HCT116 (cell line): ENCODE data around the gene LPXN. TPM values are rescaled to one million over a fixed set of nuclear protein-coding genes. Genes with fewer than 3 reads are reported as not detected.
A peak's percentile ranks its signal among the peaks of the same experiment; 100 is the strongest.

Experiments
- ATAC-seq: fragments of 200-7000 bp; cut with Tn5 transposase; 2 replicates; pipeline ENCODE4 v1.9.1; 2020; ENCODE audit warnings: mild to moderate bottlenecking, moderate library complexity
- BruUV-seq: library from RNA; stranded (reverse); fragments of 400-500 nt; replicated peaks from 2 replicates; lab custom pipeline; 2021; lab: Mats Ljungman, UMichigan
- CTCF ChIA-PET: fragments of 300-600 bp; sonication (Branson Sonifier 250); formaldehyde crosslinking; loops from one replicate; lab custom pipeline; 2021; ENCODE audit warnings: antibody characterized with exemption; lab: Charles Lee
- POLR2A ChIA-PET: fragments of 300-600, 350-600 bp; sonication (Branson Sonifier 250); formaldehyde crosslinking; loops from one replicate; lab custom pipeline; 2021; ENCODE audit warnings: antibody characterized with exemption; lab: Charles Lee
- RAD21 ChIA-PET, 2 experiments: fragments of 300-600 bp; sonication (Branson Sonifier 250); formaldehyde crosslinking; loops; one replicate each; lab custom pipeline; 2023; ENCODE audit warnings: low total read pairs in 2 of 2; ENCODE audit not compliant: uncharacterized antibody in 2 of 2, unreplicated experiment in 2 of 2, low non-redundant PET in 1 of 2; lab: Charles Lee
- DNase-seq: peaks from one replicate; pipeline ENCODE4 v3.0.0-alpha.2; 2010; ENCODE audit warnings: low read depth, low spot score
- H2AFZ ChIP-seq: fragments of 200-600 bp; shearing (Covaris generic), sonication (generic); 2 replicates; pipeline ENCODE4 v1.6.1; 2017; ENCODE audit warnings: low read depth, mixed run types, mixed read lengths, antibody characterized with exemption, low read length; ENCODE audit not compliant: poor library complexity, severe bottlenecking
- H3K27ac ChIP-seq: 2 replicates; pipeline ENCODE4 v1.5.1; 2012; ENCODE audit warnings: low read depth, low read length
- H3K27me3 ChIP-seq: fragments of 200-600 bp; sonication (generic); 2 replicates; pipeline ENCODE4 v1.6.1; 2016; ENCODE audit warnings: mixed run types, low read length, mixed read lengths; ENCODE audit not compliant: insufficient read depth
- H3K36me3 ChIP-seq, 2 experiments: fragments of 200-500 bp in 1 of 2; fragments of 200-600 bp in 1 of 2; sonication (Bioruptor generic) in 1 of 2; sonication (generic) in 1 of 2; 2 replicates each; pipeline versions ENCODE4 v1.5.1 to v1.6.1; 2014 to 2016; ENCODE audit warnings: low read length in 2 of 2, inconsistent platforms in 1 of 2, mixed read lengths in 1 of 2, mixed run types in 1 of 2; ENCODE audit not compliant: insufficient read depth in 2 of 2, control insufficient read depth in 1 of 2
- H3K4me1 ChIP-seq, 2 experiments: fragments of 200-600 bp in 1 of 2; sonication (generic) in 1 of 2; 2 replicates each; pipeline versions ENCODE4 v1.5.1 to v1.6.1; 2012 to 2017; ENCODE audit warnings: low read length in 2 of 2, inconsistent platforms in 1 of 2, mild to moderate bottlenecking in 1 of 2, mixed read lengths in 1 of 2, mixed run types in 1 of 2, moderate library complexity in 1 of 2; ENCODE audit not compliant: insufficient read depth in 2 of 2, control insufficient read depth in 1 of 2
- H3K4me2 ChIP-seq: fragments of 200-600 bp; sonication (generic); 2 replicates; pipeline ENCODE4 v1.6.1; 2017; ENCODE audit warnings: mixed run types, low read length, mixed read lengths
- H3K4me3 ChIP-seq, 2 experiments: fragments of 200-600 bp in 1 of 2; sonication (generic) in 1 of 2; replicated peaks in 1 of 2; 2 replicates each; pipeline ENCODE4 v1.5.1; 2011 to 2016; ENCODE audit warnings: low read length in 2 of 2, control low read depth in 1 of 2, low read depth in 1 of 2, mild to moderate bottlenecking in 1 of 2, mixed read lengths in 1 of 2, mixed run types in 1 of 2
- H3K79me2 ChIP-seq: fragments of 200-600 bp; sonication (generic); 2 replicates; pipeline ENCODE4 v1.6.1; 2017; ENCODE audit warnings: mild to moderate bottlenecking, mixed run types, low read length, moderate library complexity, mixed read lengths; ENCODE audit not compliant: insufficient read depth
- H3K9ac ChIP-seq: fragments of 200-600 bp; sonication (generic); 2 replicates; pipeline ENCODE4 v1.6.1; 2016; ENCODE audit warnings: low read length, mixed read lengths
- H3K9me2 ChIP-seq: fragments of 200-600 bp; sonication (generic), shearing (Covaris generic); 2 replicates; pipeline ENCODE4 v1.6.1; 2017; ENCODE audit warnings: mixed run types, mild to moderate bottlenecking, moderate library complexity; ENCODE audit not compliant: insufficient read depth
- H3K9me3 ChIP-seq, 2 experiments: fragments of 200-500 bp in 1 of 2; fragments of 200-600 bp in 1 of 2; sonication (Bioruptor generic) in 1 of 2; sonication (generic) in 1 of 2; 2 replicates each; pipeline ENCODE4 v1.6.1; 2014 to 2017; ENCODE audit warnings: low read length in 2 of 2, mixed read lengths in 2 of 2, inconsistent platforms in 1 of 2, low read depth in 1 of 2, mild to moderate bottlenecking in 1 of 2, mixed run types in 1 of 2, moderate library complexity in 1 of 2; ENCODE audit not compliant: control insufficient read depth in 1 of 2, insufficient read depth in 1 of 2
- H4K20me1 ChIP-seq: fragments of 200-600 bp; sonication (generic), shearing (Covaris generic); 2 replicates; pipeline ENCODE4 v1.6.1; 2017; ENCODE audit warnings: mixed run types, mild to moderate bottlenecking, moderate library complexity; ENCODE audit not compliant: insufficient read depth
- CBX3 ChIP-seq: IDR thresholded peaks from 2 replicates; pipeline ENCODE4 v1.6.1; 2012; ENCODE audit warnings: low read depth
- CEBPB ChIP-seq: IDR thresholded peaks from 2 replicates; pipeline ENCODE4 v1.6.1; 2012; ENCODE audit warnings: low read depth
- CTCF ChIP-seq, 3 experiments: fragments of 200-600 bp in 1 of 3; sonication (generic) in 1 of 3; IDR thresholded peaks in 2 of 3; conservative IDR thresholded peaks in 1 of 3; 2 replicates each; pipeline ENCODE4 v1.5.1; 2012 to 2017; ENCODE audit warnings: low read depth in 2 of 3, low read length in 2 of 3, antibody characterized with exemption in 1 of 3, borderline replicate concordance in 1 of 3, control low read depth in 1 of 3, mild to moderate bottlenecking in 1 of 3, mixed read lengths in 1 of 3, mixed run types in 1 of 3, moderate library complexity in 1 of 3; ENCODE audit not compliant: insufficient read depth in 1 of 3
- ELF1 ChIP-seq: IDR thresholded peaks from 2 replicates; pipeline ENCODE4 v1.6.1; 2012; ENCODE audit warnings: low read depth, borderline replicate concordance
- EZH2 ChIP-seq: fragments of 200-600 bp; sonication (generic); IDR thresholded peaks from 2 replicates; pipeline ENCODE4 v1.6.1; 2017; ENCODE audit warnings: antibody characterized with exemption, mixed run types
- FOSL1 ChIP-seq: IDR thresholded peaks from 2 replicates; pipeline ENCODE4 v1.6.1; 2012; ENCODE audit warnings: low read depth
- JUND ChIP-seq: IDR thresholded peaks from 2 replicates; pipeline ENCODE4 v1.6.1; 2012
- MAX ChIP-seq: IDR thresholded peaks from 2 replicates; pipeline ENCODE4 v1.6.1; 2012
- POLR2A ChIP-seq: IDR thresholded peaks from 2 replicates; pipeline ENCODE4 v1.7.0; 2011; ENCODE audit warnings: borderline replicate concordance; ENCODE audit not compliant: insufficient read depth, insufficient read length; ENCODE audit errors: extremely low read depth
- POLR2AphosphoS5 ChIP-seq: IDR thresholded peaks from 2 replicates; pipeline ENCODE4 v1.6.1; 2011; ENCODE audit warnings: mild to moderate bottlenecking, low read depth, low read length, moderate library complexity
- RAD21 ChIP-seq: IDR thresholded peaks from 2 replicates; pipeline ENCODE4 v1.6.1; 2012; ENCODE audit warnings: low read depth, mild to moderate bottlenecking
- SIN3A ChIP-seq: IDR thresholded peaks from 2 replicates; pipeline ENCODE4 v1.6.1; 2012; ENCODE audit warnings: low read depth
- SP1 ChIP-seq: IDR thresholded peaks from 2 replicates; pipeline ENCODE4 v1.6.1; 2012; ENCODE audit warnings: low read depth
- TCF7L2 ChIP-seq: IDR thresholded peaks from 2 replicates; pipeline ENCODE4 v1.7.0; 2011; ENCODE audit warnings: borderline replicate concordance, inconsistent platforms; ENCODE audit not compliant: insufficient read depth, insufficient read length; ENCODE audit errors: extremely low read depth
- ZBTB33 ChIP-seq: IDR thresholded peaks from 2 replicates; pipeline ENCODE4 v1.6.1; 2011; ENCODE audit warnings: mild to moderate bottlenecking, low read length, moderate library complexity; ENCODE audit not compliant: insufficient replicate concordance; ENCODE audit errors: extremely low read depth
- ZFX ChIP-seq: fragments of 450-650 bp; IDR thresholded peaks from 2 replicates; pipeline ENCODE4 v1.6.1; 2017
- intact Hi-C: fragments of 100-400 bp; cut with micrococcal nuclease; formaldehyde crosslinking; loops from 2 replicates; pipeline ENCODE4 v1.10.0; 2022
- total RNA-seq: library from RNA; stranded (reverse); gene quantifications from one replicate; pipeline ENCODE4 v1.2.1, GENCODE V29; 2021; ENCODE audit not compliant: unreplicated experiment
- TF ChIP-seq, protein P1 (sequence below): IDR thresholded peaks from 2 replicates; pipeline ENCODE4 v1.6.1; 2012

Gene LPXN
- total RNA-seq, 1 experiment from 2014 or later: 3.6 TPM

GRCh38 chr11:58578136-58578634, 2.5 kb upstream of the LPXN start (continued):
- TF ChIP-seq POLR2AphosphoS5 (0 out of 2 replicates have a peak, but pooled peaks have one; percentile 7), TCF7L2 (peak; percentile 38), JUND (no peak)

DNA sequence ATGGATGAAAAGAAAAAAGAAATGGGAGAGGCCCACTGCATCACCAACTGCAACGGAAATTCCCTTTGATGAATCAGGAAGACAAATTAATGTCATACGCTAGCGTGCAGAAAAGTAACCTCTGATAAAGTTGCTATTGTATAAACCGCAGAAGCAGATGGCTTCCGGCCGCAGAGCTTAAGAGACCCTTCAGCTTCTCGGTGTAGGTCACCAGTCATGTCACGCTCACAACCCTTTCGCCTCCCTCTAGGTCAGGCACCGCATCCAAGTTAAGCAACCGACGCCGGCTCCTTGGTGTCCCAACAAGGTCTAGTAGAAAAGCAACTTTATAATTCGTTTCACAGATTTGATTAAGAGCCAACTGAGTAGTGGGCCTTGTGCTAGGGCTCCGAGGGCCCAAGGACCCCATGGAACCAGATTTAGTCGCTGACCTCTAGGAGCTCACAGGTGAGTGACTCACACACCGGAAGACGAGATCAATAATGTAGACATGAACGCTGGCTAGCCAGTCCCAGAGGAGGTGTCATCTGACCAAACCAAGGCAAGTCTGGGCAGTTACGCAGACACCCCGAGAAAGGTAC, 2.0 kb upstream of the LPXN start:
- Histone ChIP-seq H3K9ac (peak overlapping the region; percentile 95), H3K9me3 (no peaks in the 10 kb centered on the region), H3K27me3 (no peaks in the 10 kb centered on the region), H3K79me2 (peaks cover 44% of the 10 kb centered on the region), H3K9me2 (no peaks in the 10 kb centered on the region), H3K36me3 (no peaks in the 10 kb centered on the region), H3K4me2 (peak overlapping the region; percentile 77), H3K4me3 (peak overlapping the region; percentile 68 to 88), H3K27ac (peak overlapping the region; percentile 95), H3K4me1 (peaks cover 21 to 37% of the 10 kb centered on the region in 2 experiments), H4K20me1 (peaks cover 4% of the 10 kb centered on the region; the same call in 1 of the 2 replicates), H2AFZ (no peak overlapping the region)
- RAD21 ChIA-PET: no interaction called here
- CTCF ChIA-PET: interaction anchor here (1.3 to 3.2 kb wide), 3 partner anchors 10 to 96 kb away, joined by 4 to 21 read pairs (median 15); no protein-coding TSS in a partner anchor
- POLR2A ChIA-PET: no interaction called here
- DNase-seq (no peak), ATAC-seq (peak; percentile 59)
- intact Hi-C loops: loop anchor here (2.0 to 5.0 kb wide), 7 partner anchors 97 to 910 kb away; partner anchors contain the start of genes FAM111A, MED19, TMX2 and ZDHHC5
- TSS peak; percentile 81 for BruUV-seq
- peak; percentile 79 for TF ChIP-seq JUND
- TF ChIP-seq CEBPB: no peak; the same call in 1 of the 2 replicates
- TF ChIP-seq POLR2AphosphoS5: peak; percentile 78
- TF ChIP-seq, protein P1, sequence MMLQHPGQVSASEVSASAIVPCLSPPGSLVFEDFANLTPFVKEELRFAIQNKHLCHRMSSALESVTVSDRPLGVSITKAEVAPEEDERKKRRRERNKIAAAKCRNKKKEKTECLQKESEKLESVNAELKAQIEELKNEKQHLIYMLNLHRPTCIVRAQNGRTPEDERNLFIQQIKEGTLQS: no peak
- no peak for TF ChIP-seq EZH2
- TF ChIP-seq POLR2A: peak; percentile 75
- no peak for TF ChIP-seq MAX
- peak; percentile 56 for TF ChIP-seq ZFX
- TF ChIP-seq SP1: no peak
- TF ChIP-seq ZBTB33: no peak
- TF ChIP-seq FOSL1: peak; percentile 65; the same call in 1 of the 2 replicates
- no peak for TF ChIP-seq RAD21
- TF ChIP-seq CBX3: no peak
- 0 out of 2 replicates have a peak, but pooled peaks have one; percentile 37 for TF ChIP-seq SIN3A
- no peak for TF ChIP-seq TCF7L2
- TF ChIP-seq ELF1: no peak
- no peak for TF ChIP-seq CTCF (IDR thresholded peaks at IDR 0.05 in 2 of 3, conservative IDR thresholded peaks at IDR 0.05 in 1 of 3; ENCODE audit: borderline replicate concordance in 1 of 3, insufficient read depth in 1 of 3, low read depth in 2 of 3, low read length in 2 of 3)
